Kidney capillary endothelial cell (primary cell): ENCODE measurements around the gene MPND.
"Not testable (repeated sequence)": the region's sequence is repeated elsewhere in the genome, so short reads cannot be mapped to it uniquely, and the experiment has no call there.

Experiments
- DNase-seq: peaks from one replicate; pipeline ENCODE4 v3.0.0-alpha.2; 2018; ENCODE audit warnings: low spot score

MPND gene

DNA sequence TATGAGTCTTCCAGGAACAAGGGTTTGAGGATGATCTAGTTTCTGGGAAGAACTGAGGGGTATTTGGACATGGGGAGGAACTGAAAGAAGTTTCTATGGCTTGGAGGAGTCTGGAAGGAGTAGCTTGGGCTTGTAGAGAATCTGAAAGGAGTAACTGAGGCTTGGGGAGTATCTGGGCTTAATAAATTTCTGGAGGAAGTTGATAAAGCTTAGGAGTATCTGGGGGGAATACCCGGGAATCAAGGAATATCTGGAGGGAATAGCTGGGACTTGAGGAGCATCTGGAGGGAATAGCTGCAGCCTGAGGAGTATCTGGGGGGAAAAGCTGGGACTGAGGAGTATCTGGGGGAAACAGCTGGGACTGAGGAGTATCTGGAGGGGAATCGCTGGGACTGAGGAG is 22.9 kb upstream of the MPND start:
- no peak for DNase-seq

DNA sequence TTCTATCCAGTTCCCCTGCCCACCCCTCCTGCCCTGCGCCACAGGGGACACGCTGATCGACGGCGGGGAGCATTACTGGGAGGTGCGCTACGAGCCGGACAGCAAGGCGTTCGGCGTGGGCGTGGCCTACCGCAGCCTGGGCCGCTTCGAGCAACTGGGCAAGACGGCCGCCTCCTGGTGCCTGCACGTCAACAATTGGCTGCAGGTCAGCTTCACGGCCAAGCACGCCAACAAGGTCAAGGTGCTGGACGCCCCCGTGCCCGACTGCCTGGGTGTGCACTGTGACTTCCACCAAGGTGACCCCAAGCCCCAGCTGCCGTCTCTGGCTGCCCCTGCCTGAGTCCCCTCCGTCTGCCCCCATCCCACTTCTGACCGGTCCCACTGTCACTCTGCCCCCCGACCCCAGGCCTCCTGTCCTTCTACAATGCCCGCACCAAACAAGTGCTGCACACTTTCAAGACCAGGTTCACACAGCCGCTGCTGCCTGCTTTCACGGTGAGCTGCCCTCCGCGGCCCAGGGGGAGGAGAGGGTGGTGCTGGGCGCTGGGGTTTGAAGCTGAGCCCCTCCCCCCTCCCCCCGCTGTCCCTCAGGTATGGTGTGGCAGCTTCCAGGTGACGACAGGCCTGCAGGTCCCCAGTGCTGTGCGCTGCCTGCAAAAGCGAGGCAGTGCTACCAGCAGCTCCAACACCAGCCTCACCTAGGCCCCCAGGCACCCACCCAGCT is 20.3 kb upstream of the MPND start:
- no peak for DNase-seq

DNA sequence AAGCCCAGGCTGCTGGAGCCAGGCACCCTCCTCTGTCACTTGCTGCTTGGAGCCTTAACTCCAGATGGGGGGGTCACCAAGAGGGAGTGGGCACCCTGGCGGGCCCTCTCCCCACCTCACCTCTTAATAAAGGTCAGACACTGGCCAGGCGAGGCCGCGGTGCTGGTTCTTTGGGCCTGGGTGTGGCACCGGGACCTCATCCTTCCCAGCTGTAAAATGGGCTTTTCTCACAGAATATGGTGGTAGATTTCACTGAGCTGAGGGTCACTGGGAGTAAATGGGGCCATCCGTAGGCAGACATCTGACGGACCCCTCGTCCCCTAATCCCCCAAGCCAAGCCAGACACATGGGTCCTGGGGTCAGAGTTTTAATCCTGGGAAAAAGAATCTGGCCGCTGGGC is 19.7 kb upstream of the MPND start:
- no peak for DNase-seq

DNA sequence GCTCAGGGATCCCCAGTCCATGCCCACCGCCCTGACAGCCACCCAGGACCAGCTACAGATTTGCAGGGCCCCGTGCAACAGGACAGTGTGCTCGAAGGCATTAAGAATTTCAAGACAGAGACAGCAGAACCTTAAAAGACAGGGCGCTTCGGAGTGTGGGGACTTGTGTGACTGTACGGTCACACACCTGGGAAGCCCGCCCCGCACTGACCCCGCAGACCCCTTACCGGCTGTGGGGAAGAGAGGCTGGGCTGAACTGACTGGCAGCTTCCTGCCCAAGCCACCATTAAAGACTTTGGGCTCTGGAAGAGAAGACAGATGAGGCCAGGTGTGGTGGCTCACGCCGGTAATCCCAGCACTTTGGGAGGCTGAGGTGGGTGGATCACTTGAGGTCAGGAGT is 19.1 kb upstream of the MPND start:
- DNase-seq, result no peak

DNA sequence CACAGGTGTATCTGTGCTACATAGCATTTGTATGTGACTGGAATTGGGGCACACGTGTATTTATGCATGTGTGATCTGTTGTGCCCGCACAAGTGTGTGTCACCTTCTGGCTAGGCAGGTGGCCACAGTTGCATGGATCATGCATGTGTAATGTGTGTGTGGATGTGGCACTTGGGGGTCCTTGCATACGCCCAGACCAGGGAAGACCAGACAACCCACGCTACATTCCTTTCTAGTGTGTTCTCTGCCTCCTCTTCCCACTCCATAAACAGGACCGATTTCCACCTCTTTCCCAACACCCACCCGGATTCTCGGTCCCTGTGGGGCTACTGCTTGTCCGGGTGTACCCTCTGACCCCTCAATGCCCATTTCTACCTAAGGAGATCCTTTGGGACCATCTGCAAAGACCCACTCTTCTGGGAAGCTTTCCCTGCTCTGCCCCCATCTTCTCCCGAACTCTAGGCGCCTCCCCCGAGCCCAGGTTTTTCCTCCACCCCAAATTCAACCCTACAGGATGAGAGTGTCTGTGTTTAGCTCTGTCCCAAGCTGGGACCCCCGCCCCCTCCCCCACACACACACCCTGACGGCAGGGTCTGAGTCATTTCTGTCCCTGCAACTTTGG is 17.0 kb upstream of the MPND start:
- DNase-seq, result no peak

DNA sequence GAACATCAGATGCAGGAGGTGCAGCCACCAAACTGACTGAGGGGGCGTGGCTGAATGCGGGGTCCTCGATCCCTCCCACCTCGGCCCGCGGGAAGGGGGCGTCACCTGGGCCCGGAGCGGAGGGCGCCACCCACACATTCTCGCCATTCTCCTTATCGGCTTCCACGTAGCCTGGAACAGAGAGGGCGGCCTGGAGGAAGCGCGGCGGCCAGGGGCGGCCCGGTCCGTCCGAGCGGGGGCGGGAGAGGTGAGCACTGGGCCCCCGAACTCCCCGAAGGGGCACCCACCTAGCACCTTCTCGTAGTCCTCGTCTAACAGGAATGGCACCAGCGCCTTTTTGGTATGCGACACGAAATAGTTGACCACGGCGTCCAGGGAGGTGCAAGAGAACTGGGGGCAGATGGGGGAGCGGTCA is 16.5 kb upstream of the MPND start:
- no peak for DNase-seq

DNA sequence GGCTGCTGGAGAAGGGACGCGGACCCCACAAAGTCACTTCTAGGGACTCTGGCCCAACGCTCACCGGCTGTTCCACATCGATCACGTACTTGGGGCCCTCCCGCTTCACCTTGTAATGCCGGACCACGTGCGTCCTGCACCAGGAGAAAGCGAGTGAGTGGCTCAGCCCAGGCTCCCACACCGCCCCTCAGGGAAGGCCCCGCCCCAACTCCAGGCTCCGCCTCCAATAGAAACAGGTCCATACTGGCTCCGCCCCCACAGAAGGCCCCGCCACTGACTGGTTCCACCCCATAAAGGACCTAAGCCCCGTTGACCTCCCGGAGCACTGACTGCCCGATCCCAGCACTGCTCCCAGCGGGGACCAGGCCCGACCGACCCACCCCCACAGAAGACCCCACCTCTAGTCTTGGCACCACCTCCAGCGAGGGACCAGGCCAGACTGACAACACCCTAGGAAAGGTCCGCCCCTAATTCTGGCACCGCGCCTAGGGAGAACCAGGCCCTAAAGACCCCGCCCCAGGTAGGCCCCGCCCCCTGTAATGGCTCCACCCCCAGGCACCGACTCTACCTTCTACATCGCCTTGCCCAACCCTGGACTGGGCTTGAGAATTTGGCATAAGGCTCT is 16.0 kb upstream of the MPND start:
- DNase-seq, result no peak

DNA sequence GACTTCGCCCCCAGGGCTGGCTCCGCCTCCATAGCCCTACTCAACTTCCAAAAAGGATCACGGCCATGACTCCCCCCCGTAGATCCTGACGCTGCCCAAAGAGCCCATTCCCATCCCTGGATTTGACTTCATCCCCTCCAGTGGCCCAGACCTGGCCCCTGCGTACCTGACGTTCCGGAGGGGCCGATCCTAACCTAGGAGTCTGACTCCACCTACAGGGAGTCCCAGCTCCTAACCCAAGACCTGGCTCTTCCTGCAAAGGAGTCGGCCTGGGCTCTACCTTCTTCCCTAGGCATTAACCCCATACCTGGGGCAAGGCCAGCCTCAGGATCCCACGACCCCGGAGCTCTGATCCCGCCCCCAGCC is 15.5 kb upstream of the MPND start:
- DNase-seq, result no peak

DNA sequence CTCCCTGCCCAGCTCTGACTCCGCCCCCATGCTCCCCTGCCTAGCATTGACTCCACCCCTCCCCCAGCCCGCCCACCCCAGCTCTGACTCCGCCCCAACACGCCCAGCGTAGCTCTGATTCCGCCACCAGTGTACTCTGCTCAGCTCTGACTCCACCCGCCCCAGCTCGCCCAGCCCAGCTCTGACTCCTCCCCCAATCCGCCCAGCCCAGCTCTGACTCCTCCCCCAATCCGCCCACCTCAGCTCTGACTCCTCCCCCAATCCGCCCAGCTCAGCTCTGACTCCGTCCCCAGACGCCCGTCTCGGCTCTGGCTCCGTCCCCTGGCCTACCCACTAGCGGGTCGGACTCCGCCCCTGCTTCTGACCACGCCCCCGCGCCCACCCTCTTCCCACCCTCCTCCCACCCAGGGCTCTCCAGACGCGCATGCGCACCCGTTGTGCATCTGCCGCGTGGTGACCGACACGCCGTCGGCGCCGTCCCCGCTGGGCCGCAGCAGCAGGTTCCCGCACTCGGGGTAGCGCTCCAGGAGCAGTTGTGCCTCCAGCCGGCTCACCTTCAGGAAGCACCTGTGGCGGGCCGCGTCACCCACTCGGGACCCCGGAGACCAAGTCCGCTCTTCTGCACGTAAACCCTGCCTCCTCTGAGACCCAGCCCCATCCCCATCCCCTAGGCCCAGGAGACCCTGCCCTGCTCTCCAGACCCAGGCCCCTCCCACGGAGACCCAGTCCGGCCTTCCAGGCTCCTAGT is 14.9 kb upstream of the MPND start:
- peak; percentile 73 for DNase-seq

DNA sequence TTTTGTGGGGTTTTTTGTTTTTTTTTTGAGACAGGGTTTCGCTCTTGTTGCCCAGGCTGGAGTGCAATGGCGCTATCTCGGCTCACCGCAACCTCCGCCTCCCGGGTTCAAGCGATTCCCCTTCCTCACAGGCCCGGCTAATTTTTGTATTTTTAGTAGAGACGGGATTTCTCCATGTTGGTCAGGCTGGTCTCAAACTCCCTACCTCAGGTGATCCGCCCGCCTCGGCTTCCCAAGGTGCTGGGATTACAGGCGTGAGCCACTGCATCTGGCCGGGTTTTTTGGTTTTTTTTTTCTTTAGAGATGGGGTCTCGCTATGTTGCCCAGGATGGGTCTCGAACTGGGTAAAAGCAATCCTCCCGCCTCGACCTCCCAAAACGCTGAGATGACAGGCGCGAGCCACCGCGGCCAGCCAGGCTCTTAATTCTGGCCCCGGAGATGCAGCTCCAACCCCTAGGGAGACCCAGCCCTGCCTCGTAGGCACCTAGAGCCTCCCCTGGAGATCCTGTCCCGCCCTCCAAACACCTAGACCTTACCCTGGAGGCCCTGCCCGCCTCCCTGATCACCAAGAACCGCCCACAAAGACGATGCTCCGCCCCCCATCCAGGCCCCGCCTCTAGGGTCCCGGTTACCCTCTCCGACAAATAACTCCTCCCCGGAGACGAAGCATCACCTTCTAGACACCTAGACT is 14.2 kb upstream of the MPND start:
- not testable (repeated sequence) for DNase-seq

DNA sequence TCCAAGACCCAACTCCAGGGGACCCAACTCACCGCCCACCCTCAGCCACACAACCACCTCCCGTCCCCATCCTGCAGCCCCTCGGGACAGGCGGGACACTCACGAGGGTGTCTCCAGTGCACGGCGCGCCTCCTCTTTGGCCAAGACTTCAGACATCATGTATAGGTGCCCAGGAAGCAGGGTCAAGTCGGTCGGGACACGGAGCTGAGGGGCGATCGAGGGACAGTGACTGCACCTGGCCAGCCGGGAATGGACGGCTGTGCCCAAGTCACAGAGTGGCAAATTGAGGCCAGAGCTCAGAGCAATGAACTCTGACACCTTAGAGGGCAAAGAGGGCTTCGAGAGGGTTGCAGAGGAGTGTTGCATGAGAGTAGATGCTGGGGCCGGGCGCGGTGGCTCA is 13.5 kb upstream of the MPND start:
- no peak for DNase-seq

DNA sequence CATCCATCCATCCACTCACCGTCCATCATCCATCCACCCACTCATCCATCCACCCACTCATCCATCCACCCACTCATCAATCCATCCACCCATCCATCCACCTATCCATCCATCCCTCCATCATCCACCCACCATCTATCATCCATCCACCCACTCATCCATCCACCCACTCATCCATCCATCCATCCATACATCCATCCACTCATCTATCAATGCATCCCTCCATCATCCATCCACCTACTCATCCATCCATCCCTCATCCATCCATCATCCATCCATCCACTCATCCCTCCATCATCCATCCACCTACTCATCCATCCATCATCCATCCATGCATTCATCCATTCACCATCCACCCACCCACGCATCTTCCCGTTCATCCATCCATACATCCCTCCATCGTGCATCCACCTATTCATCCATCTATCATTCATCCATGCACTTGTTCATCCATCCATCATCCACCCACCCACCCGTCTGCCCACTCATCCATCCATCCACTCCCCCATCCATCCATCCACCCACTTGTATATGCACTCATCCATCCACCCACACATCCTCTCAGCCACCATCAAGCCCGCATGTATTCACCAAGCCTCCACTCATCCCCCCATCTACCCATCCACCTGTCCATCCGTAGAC is 8.3 kb upstream of the MPND start:
- no peak for DNase-seq

DNA sequence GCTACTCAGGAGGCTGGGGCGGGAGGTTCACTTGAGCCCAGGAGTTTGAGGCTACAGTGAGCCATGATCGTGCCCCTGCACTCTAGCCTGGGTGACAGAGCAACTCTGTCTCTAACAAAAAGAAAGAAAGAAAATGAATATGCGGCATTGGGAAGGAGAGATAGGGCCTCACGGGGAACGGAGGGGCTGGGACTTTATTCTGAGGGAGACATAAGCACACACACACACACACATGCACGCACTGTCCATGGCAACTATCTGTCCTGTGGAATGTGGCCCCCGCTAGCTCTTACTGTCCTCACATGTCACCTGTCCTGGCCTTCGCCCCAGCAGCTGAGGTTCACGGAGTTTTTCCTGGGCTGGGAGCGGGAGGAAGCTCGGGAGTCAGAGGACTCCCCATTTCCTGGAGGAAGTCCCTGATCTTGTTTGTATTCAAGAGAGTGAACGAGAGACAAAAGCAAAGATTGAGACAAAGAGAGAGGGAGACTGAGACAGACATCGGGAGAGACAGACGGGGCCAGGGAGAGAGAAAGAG is 5.4 kb upstream of the MPND start:
- no peak for DNase-seq

DNA sequence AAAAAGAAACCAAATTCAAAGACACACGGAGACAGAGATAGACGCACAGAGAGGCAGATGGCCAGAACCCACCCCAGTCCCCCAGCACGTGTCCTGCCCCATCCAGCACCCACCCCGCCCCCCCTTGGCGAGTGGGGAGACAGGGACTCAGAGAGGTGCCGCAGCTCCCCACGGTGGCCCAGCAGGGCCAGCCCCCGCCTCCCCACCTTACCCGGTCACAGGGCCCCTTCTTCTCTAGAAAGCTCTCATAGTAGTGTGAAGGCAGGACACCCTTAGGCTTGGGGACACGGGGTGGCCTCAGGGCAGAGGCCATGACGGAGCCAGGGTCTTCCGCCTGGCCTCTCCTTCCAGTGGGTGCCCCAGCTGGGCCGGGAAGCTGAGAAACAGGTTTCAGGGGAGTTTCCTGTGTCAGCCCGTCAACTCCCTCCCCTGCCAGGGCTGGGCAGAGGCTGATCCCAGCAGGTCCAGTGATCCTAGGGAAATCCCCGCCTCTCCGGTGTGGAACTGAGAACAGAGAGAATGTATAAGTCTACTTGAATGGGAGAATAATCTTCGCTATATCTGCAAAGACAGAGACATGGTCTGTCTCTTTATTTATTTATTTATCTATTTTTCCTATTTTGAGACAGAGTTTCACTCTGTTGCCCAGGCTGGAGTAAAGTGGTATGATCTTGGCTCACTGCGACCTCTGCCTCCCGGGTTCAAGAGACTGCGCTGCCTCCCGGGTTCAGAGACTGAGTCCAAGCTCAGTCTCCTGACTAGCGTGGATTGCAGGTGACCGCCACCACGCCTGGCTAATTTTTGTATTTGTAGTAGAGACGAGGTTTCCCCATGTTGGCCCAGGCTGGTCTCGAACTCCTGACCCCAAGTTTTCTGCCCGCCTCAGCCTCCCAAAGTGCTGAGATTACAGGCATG is 4.7 kb upstream of the MPND start, which contains the start of gene STAP2:
Gene STAP2 (minus strand): TSS at position 387 of the 915 bp plus-strand sequence. CDS start 74 bp downstream, at position 313.
- DNase-seq, result no peak

DNA sequence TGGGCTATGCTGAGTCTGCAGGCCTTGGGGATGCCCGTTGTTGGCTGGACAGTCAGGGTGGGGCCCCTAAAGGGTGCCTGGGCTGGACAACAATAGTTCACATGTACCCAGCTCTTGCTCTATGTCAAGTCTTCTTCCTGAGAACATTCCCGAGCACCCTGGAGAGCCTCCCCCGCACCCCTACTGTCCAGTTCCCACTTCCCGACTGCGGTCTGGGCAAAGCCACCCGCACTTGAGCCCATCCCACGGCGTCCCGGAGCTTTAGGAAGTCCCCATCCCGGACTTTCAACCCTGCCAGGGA is 1.1 kb upstream of the MPND start:
- DNase-seq, result no peak

DNA sequence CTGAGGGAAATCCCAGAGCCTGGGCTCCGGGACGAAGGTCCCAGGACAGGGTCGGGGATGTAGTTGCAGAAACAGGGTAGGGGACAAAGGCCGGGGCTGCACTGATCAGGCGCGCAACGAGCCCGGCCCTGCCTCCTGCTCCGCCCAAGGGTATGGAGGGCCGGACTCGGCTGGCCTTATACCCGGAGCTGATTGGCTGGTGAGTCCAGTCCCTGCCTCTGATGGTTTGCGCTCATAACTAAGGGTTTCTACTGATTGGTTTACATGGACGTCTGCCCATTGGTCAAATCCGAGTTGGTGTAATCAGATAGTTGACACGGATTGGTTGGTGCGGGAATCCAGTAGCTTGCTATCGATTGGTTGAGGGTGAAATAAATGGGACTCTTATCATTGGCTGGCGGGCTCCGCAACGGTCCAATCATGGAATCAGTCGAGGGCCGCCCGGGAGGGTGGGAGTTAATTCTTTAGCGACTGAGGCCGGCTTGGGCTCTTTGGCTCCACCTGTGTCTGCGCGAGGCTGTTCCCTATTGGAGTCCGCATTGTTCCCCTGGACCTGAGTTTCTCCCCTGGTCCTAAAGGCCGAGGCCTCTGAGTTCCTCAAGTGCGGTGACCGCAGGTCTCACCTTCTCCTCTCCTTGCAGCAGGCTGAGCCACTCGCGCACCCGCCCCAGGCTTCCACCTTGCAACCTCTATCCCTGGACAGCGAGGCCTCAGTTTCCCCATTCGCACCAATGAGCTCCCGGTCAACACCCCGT is 570 bp upstream of the MPND start:
- DNase-seq, result peak; percentile 100

DNA sequence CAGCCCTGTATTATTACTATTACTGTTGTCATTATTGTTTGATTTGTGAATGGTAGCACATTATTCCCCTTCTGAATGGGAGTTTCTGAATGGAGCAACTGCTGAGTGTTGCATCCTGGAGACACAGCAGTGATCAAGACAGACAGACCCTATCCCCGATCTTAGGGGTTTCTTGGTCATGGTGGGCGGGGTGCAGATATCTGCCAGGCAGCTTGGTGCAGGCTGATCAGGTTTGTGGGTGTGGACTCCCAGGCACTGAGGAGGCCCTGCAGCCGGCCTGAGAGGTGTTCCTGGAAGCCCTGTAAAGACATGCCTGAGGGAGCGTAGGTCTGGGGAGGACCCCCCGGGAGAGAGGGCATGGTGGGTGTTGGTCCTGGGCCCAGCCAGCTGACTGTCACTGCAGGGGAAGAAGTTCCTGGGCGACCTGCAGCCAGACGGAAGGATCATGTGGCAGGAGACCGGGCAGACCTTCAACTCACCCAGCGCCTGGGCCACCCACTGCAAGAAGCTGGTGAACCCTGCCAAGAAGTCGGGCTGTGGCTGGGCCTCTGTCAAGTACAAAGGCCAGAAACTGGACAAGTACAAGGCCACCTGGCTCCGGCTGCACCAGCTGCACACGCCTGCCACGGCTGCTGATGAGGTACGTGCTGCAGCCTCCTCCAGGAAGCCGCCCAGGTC is 2.1 kb downstream of the MPND start:
- no peak for DNase-seq

DNA sequence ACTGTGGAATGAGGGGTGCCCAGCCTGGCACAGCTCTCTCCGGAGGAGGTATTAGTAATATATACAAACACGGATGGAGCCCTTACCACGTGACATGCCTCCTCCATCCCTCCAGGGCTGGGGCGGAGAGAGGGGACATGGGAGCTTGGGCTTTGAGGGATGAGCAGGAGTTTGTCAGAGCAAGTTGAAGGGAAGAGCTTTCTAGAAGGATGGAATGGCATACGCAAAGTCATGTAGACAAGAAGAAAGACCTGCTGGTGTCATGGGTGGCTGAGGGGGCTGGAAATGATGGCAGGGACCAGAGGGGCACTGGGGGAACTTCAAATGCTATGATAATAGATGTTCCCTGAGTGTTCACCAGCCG is 2.6 kb downstream of the MPND start:
- DNase-seq, result no peak

DNA sequence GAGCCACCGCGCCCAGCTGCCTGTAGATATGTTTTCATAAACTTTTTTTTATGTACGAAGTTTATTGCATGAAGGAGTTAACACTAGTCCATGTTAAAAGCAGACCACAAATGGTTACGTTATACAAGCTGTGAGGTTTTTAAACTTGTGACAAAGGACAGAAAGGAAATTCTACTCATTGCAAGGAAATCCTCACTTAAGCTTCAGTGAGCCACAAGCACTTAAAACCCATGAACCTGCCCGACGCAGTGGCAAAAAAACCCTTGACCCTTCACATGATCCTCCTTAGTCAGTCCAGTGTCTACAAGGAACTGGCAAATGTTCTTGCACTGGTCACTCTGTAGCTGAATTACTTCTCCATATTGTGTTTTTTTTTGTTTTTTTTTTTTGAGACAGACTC is 4.2 kb downstream of the MPND start:
- no peak for DNase-seq
